DND-41 (cell line): ENCODE results near the gene RBM26.

Source experiments
- ATAC-seq: fragments of 200-7000 bp; cut with Tn5 transposase; 3 replicates; pipeline ENCODE4 v1.9.1; 2021; ENCODE audit warnings: low read depth; ENCODE audit not compliant: insufficient read depth
- DNase-seq: peaks from one replicate; pipeline ENCODE4 v3.0.0-alpha.2; 2020
- H2AFZ ChIP-seq: 2 replicates; pipeline ENCODE4 v1.6.0; 2012; ENCODE audit warnings: low read depth, low read length
- H3K27ac ChIP-seq: 2 replicates; pipeline ENCODE4 v1.5.1; 2012; ENCODE audit warnings: low read length, inconsistent platforms
- H3K27me3 ChIP-seq: fragments of 200-600 bp; sonication (generic); 2 replicates; pipeline ENCODE4 v1.6.0; 2012; ENCODE audit warnings: low read length, mild to moderate bottlenecking, inconsistent platforms; ENCODE audit not compliant: insufficient read depth, poor library complexity
- H3K36me3 ChIP-seq: 2 replicates; pipeline ENCODE4 v1.5.1; 2012; ENCODE audit warnings: low read length, inconsistent platforms; ENCODE audit not compliant: insufficient read depth
- H3K4me1 ChIP-seq: 2 replicates; pipeline ENCODE4 v1.5.1; 2012; ENCODE audit warnings: mild to moderate bottlenecking, low read length; ENCODE audit not compliant: insufficient read depth
- H3K4me2 ChIP-seq: 2 replicates; pipeline ENCODE4 v1.6.0; 2012; ENCODE audit warnings: mild to moderate bottlenecking, moderate library complexity, low read length, inconsistent platforms; ENCODE audit not compliant: insufficient read depth
- H3K4me3 ChIP-seq, 2 experiments: fragments of 200-600 bp in 1 of 2; shearing (Covaris generic) in 1 of 2; 2 replicates each; pipeline ENCODE4 v1.5.1; 2012 to 2016; ENCODE audit warnings: inconsistent platforms in 2 of 2, low read length in 2 of 2, mild to moderate bottlenecking in 2 of 2, low read depth in 1 of 2, moderate library complexity in 1 of 2
- H3K79me2 ChIP-seq: 2 replicates; pipeline ENCODE4 v1.6.0; 2012; ENCODE audit warnings: low read length, inconsistent platforms; ENCODE audit not compliant: insufficient read depth
- H3K9ac ChIP-seq: 2 replicates; pipeline ENCODE4 v1.6.0; 2012; ENCODE audit warnings: low read depth, mild to moderate bottlenecking, inconsistent platforms, low read length, moderate library complexity
- H3K9me3 ChIP-seq: 2 replicates; pipeline ENCODE4 v1.5.1; 2012; ENCODE audit warnings: low read length, moderate library complexity, mild to moderate bottlenecking, inconsistent platforms; ENCODE audit not compliant: insufficient read depth, severe bottlenecking
- H4K20me1 ChIP-seq: 2 replicates; pipeline ENCODE4 v1.6.0; 2012; ENCODE audit warnings: low read length; ENCODE audit not compliant: insufficient read depth
- EZH2 ChIP-seq: IDR thresholded peaks from 3 replicates; pipeline ENCODE4 v1.6.1; 2012; ENCODE audit warnings: borderline replicate concordance, low read depth, mild to moderate bottlenecking, moderate library complexity, low read length, inconsistent platforms; ENCODE audit not compliant: severe bottlenecking
- TF ChIP-seq, protein P1 (sequence below): IDR thresholded peaks from 2 replicates; pipeline ENCODE4 v1.5.1; 2012; ENCODE audit warnings: borderline replicate concordance, low read length, moderate library complexity, mild to moderate bottlenecking; ENCODE audit not compliant: poor library complexity, severe bottlenecking; ENCODE audit errors: extremely low read depth

The RBM26 gene

DNA sequence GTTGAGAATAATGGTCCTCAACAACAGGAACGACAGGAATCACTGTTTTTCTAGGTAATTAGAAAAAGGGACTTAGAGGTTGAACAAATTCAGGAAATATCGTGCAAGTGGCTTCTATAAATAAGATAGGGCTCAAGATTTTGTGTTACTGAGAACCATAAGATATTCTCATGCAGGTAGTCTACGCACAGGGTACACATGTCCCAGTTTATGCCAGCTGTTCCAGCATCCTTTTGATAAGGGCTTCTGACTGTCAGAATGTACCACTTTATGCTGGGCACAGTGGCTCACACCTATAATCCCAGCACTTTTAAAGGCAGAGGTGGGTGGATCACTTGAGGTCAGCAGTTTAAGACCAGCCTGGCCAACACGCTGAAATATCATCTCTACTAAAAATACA lies 32.1 kb downstream of the RBM26 start:
- H3K36me3 ChIP-seq, result peaks cover 78% of the 10 kb centered on the region

DNA sequence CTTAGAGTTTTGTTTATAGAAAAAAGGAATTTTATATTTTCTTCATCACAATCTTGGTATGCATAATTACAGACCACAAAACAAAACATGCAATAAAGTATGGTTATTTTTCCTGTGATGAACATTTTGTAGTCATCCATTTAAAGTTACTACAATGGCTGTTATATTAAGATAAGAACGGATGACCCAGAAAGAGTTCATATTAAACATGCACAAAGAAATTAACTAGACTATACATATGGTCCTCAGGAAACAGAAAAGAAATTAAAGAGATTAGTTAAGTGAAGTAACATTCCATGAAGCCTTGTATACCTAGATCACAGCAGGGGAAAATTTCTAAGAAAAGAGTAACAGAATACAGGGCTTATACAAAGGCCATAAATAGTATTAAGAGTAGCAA lies 36.8 kb downstream of the RBM26 start:
- Histone ChIP-seq H3K9ac (no peak overlapping the region), H3K4me3 (no peak overlapping the region), H3K4me2 (no peak overlapping the region), H3K27ac (no peak overlapping the region), H3K9me3 (no peaks in the 10 kb centered on the region), H4K20me1 (no peaks in the 10 kb centered on the region; the same call in 1 of the 2 replicates), H3K4me1 (no peaks in the 10 kb centered on the region), H3K27me3 (no peaks in the 10 kb centered on the region), H3K36me3 (peaks cover 81% of the 10 kb centered on the region), H2AFZ (no peak overlapping the region), H3K79me2 (peaks cover 23% of the 10 kb centered on the region)
- DNase-seq, result no peak
- no peak for ATAC-seq
- TF ChIP-seq, protein P1, sequence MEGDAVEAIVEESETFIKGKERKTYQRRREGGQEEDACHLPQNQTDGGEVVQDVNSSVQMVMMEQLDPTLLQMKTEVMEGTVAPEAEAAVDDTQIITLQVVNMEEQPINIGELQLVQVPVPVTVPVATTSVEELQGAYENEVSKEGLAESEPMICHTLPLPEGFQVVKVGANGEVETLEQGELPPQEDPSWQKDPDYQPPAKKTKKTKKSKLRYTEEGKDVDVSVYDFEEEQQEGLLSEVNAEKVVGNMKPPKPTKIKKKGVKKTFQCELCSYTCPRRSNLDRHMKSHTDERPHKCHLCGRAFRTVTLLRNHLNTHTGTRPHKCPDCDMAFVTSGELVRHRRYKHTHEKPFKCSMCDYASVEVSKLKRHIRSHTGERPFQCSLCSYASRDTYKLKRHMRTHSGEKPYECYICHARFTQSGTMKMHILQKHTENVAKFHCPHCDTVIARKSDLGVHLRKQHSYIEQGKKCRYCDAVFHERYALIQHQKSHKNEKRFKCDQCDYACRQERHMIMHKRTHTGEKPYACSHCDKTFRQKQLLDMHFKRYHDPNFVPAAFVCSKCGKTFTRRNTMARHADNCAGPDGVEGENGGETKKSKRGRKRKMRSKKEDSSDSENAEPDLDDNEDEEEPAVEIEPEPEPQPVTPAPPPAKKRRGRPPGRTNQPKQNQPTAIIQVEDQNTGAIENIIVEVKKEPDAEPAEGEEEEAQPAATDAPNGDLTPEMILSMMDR, result no peak
- TF ChIP-seq EZH2, result no peak

More for the DNA sequence above, 32.1 kb downstream of the RBM26 start:
- no peak for DNase-seq
- no peak overlapping the region for H3K4me3 ChIP-seq
- no peak overlapping the region for H2AFZ ChIP-seq
- H3K4me2 ChIP-seq, result no peak overlapping the region
- TF ChIP-seq EZH2, result no peak
- TF ChIP-seq, protein P1, result no peak
- H3K4me1 ChIP-seq, result no peaks in the 10 kb centered on the region
- no peaks in the 10 kb centered on the region for H3K27me3 ChIP-seq
- peak; percentile 52; the same call in 2 of the 3 replicates for ATAC-seq
- no peak overlapping the region for H3K27ac ChIP-seq
- peaks cover 9% of the 10 kb centered on the region; the same call in 1 of the 2 replicates for H4K20me1 ChIP-seq
- peaks cover 43% of the 10 kb centered on the region for H3K79me2 ChIP-seq
- no peaks in the 10 kb centered on the region for H3K9me3 ChIP-seq
- no peak overlapping the region for H3K9ac ChIP-seq

DNA sequence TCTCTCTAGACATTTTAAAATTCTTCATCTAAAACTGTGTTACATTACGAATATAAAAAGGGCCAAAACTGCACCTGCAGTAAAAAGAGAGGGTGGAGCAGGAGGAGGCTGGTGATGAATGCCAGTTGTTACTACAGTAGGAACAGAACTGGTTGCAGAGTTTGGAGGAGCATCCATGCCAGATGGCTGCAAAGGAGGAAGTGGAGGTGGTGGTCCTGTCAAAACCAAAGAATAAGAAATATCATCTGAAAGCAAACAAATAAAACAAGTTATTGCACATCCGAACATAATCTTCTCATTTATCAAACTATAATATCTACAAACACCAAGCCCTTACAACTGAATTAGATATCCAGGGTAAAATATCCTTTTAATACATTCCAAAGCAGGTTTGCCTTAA lies 40.1 kb downstream of the RBM26 start:
- ATAC-seq, result no peak
- H3K4me3 ChIP-seq, result no peak overlapping the region
- H3K9ac ChIP-seq, result no peak overlapping the region
- no peak for TF ChIP-seq EZH2
- TF ChIP-seq, protein P1, result no peak
- no peak overlapping the region for H3K4me2 ChIP-seq
- peaks cover 95% of the 10 kb centered on the region for H3K36me3 ChIP-seq
- no peaks in the 10 kb centered on the region; the same call in 1 of the 2 replicates for H4K20me1 ChIP-seq
- DNase-seq, result no peak
- peaks cover 19% of the 10 kb centered on the region for H3K79me2 ChIP-seq
- H3K9me3 ChIP-seq, result no peaks in the 10 kb centered on the region
- no peak overlapping the region for H2AFZ ChIP-seq
- no peaks in the 10 kb centered on the region for H3K4me1 ChIP-seq
- H3K27ac ChIP-seq, result no peak overlapping the region
- H3K27me3 ChIP-seq, result no peaks in the 10 kb centered on the region

DNA sequence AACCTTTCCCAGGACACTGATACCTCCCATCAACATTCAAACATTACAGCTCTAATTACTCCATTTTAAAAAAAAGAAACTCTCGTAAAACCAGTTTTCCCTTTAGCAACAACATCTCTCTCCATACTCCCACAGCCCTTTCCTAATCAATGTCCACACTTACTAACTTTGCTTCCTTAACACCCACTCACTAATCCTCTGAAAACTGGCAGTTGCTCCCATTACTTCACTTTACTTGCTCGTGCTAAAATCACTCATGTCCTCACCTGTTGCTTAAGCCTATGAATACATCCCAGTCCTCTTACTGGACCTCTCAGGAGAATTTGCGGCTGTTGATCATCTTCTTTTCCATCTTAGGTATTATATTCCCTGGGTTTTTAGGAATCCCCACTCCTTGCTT lies 44.8 kb downstream of the RBM26 start:
- H3K9me3 ChIP-seq, result no peaks in the 10 kb centered on the region
- H3K4me1 ChIP-seq, result no peaks in the 10 kb centered on the region
- H3K27me3 ChIP-seq, result no peaks in the 10 kb centered on the region
- H3K36me3 ChIP-seq, result peaks cover 95% of the 10 kb centered on the region
- H3K4me2 ChIP-seq, result no peak overlapping the region
- DNase-seq (no peak), ATAC-seq (no peak)
- H4K20me1 ChIP-seq, result no peaks in the 10 kb centered on the region
- H3K79me2 ChIP-seq, result peaks cover 6% of the 10 kb centered on the region; the same call in 1 of the 2 replicates
- H3K4me3 ChIP-seq, result no peak overlapping the region
- TF ChIP-seq, protein P1, result no peak
- TF ChIP-seq EZH2, result no peak
- H3K9ac ChIP-seq, result no peak overlapping the region
- H3K27ac ChIP-seq, result no peak overlapping the region
- H2AFZ ChIP-seq, result no peak overlapping the region
